KOPT-K1 (cell line): ENCODE data around the gene SPHK2.
A peak's percentile ranks its signal among the peaks of the same experiment; 100 is the strongest.
"Not testable (repeated sequence)": the region's sequence is repeated elsewhere in the genome, so short reads cannot be mapped to it uniquely, and the experiment has no call there.

Source experiments
- H3K27ac ChIP-seq: fragments of 200-600 bp; sonication (generic); 2 replicates; pipeline ENCODE4 v1.5.1; 2016; ENCODE audit warnings: antibody characterized with exemption, mild to moderate bottlenecking, low read depth, low read length; ENCODE audit not compliant: poor library complexity, severe bottlenecking
- H3K36me3 ChIP-seq: fragments of 200-600 bp; sonication (generic); 2 replicates; pipeline ENCODE4 v1.5.1; 2017; ENCODE audit warnings: antibody characterized with exemption, mild to moderate bottlenecking, low read length, moderate library complexity; ENCODE audit not compliant: insufficient read depth
- H3K9me3 ChIP-seq: fragments of 200-600 bp; sonication (generic); 2 replicates; pipeline ENCODE4 v1.5.1; 2017; ENCODE audit warnings: antibody characterized with exemption, low read length, mild to moderate bottlenecking; ENCODE audit not compliant: insufficient read depth, poor library complexity, severe bottlenecking

Gene SPHK2

GRCh38 chr19:48627865-48628314 is 8.6 kb downstream of the SPHK2 start:
- H3K27ac ChIP-seq = no peak overlapping the region

DNA sequence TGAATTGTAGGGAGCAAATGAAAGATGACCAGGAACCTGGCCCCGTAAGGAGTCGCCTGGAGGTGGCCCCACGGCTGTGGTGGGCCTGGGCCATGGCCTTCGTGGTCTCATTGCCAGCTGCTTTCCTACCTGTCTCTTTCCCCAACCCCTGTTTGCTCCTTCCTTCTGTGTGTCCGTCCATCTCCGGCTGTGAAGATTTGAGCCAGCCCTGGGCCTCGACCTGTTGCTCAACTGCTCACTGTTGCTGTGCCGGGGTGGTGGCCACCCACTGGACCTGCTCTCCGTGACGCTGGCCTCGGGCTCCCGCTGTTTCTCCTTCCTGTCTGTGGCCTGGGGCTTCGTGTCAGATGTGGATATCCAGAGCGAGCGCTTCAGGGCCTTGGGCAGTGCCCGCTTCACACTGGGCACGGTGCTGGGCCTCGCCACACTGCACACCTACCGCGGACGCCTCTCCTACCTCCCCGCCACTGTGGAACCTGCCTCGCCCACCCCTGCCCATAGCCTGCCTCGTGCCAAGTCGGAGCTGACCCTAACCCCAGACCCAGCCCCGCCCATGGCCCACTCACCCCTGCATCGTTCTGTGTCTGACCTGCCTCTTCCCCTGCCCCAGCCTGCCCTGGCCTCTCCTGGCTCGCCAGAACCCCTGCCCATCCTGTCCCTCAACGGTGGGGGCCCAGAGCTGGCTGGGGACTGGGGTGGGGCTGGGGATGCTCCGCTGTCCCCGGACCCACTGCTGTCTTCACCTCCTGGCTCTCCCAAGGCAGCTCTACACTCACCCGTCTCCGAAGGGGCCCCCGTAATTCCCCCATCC is 9.4 kb downstream of the SPHK2 start:
- no peaks in the 10 kb centered on the region for H3K9me3 ChIP-seq
- H3K27ac ChIP-seq = no peak overlapping the region
- peaks cover 74% of the 10 kb centered on the region for H3K36me3 ChIP-seq

More at GRCh38 chr19:48627865-48628314, 8.6 kb downstream of the SPHK2 start:
- peaks cover 69% of the 10 kb centered on the region for H3K36me3 ChIP-seq
- H3K9me3 ChIP-seq = no peaks in the 10 kb centered on the region

DNA sequence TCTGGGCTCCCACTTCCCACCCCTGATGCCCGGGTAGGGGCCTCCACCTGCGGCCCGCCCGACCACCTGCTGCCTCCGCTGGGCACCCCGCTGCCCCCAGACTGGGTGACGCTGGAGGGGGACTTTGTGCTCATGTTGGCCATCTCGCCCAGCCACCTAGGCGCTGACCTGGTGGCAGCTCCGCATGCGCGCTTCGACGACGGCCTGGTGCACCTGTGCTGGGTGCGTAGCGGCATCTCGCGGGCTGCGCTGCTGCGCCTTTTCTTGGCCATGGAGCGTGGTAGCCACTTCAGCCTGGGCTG is 9.9 kb downstream of the SPHK2 start:
- Histone ChIP-seq H3K9me3 (no peaks in the 10 kb centered on the region), H3K27ac (no peak overlapping the region), H3K36me3 (peaks cover 74% of the 10 kb centered on the region)

DNA sequence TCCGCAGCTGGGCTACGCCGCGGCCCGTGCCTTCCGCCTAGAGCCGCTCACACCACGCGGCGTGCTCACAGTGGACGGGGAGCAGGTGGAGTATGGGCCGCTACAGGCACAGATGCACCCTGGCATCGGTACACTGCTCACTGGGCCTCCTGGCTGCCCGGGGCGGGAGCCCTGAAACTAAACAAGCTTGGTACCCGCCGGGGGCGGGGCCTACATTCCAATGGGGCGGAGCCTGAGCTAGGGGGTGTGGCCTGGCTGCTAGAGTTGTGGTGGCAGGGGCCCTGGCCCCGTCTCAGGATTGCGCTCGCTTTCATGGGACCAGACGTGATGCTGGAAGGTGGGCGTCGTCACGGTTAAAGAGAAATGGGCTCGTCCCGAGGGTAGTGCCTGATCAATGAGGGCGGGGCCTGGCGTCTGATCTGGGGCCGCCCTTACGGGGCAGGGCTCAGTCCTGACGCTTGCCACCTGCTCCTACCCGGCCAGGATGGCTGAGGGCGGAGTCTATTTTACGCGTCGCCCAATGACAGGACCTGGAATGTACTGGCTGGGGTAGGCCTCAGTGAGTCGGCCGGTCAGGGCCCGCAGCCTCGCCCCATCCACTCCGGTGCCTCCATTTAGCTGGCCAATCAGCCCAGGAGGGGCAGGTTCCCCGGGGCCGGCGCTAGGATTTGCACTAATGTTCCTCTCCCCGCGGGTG is 10.4 kb downstream of the SPHK2 start:
- peaks cover 74% of the 10 kb centered on the region for H3K36me3 ChIP-seq
- H3K27ac ChIP-seq = no peak overlapping the region
- H3K9me3 ChIP-seq = no peaks in the 10 kb centered on the region

DNA sequence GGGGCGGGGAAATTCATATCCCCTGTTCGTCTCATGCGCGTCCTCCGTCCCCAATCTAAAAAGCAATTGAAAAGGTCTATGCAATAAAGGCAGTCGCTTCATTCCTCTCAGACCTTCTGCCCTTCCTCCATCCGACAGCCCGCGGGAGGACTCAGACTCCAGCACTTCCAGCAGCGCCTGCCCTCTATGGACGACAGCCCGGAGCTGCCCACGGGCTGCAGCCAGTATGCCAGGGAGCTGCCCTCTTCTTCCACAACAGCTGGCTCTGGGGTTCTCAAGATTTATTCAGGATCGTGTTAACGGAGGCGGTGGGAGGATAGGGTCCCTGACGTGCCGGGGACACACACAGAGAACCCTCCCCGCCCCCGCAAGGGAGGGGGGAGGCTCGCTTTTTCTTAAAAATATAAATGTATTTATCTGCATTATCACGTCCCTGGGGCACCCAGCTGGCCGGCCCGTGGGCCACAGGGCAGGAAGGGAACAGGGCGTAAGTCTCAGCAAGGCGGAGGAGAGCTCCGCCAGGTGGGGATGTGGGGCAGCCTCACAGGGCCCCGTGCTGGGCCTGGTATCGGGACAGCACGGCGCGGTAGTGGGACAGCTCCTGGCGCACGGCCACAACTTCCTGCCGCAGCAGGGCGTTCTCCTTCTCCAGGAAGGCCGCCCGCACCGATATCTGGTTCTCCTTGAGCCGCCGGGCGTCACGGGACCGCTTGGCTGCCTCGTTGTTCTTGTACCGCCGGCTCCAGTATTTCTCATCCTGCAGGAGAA is 11.2 kb downstream of the SPHK2 start:
- H3K36me3 ChIP-seq = peaks cover 69% of the 10 kb centered on the region
- H3K9me3 ChIP-seq = no peaks in the 10 kb centered on the region
- no peak overlapping the region for H3K27ac ChIP-seq

GRCh38 chr19:48631225-48631624 is 11.9 kb downstream of the SPHK2 start:
- peaks cover 61% of the 10 kb centered on the region for H3K36me3 ChIP-seq
- H3K9me3 ChIP-seq = no peaks in the 10 kb centered on the region
- no peak overlapping the region for H3K27ac ChIP-seq

DNA sequence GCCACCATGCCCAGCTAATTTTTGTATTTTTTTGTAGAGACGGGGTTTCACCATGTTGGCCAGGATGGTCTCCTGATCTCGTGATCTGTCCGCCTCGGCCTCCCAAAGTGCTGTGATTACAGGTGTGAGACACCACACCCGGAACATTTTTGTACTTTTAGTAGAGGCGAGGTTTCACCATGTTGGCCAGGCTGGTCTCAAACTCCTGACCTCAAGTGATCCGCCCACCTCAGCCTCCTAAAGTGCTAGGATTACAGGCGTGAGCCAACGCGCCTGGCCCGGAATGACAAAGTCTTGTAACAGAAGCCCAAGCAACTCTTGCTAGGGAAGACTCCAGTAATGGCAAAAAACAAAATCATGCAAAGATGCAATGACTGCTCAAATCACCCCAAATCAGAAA is 13.0 kb downstream of the SPHK2 start:
- peak overlapping the region; percentile 92 for H3K27ac ChIP-seq
- H3K9me3 ChIP-seq = not testable (repeated sequence)
- peaks cover 57% of the 10 kb centered on the region for H3K36me3 ChIP-seq

DNA sequence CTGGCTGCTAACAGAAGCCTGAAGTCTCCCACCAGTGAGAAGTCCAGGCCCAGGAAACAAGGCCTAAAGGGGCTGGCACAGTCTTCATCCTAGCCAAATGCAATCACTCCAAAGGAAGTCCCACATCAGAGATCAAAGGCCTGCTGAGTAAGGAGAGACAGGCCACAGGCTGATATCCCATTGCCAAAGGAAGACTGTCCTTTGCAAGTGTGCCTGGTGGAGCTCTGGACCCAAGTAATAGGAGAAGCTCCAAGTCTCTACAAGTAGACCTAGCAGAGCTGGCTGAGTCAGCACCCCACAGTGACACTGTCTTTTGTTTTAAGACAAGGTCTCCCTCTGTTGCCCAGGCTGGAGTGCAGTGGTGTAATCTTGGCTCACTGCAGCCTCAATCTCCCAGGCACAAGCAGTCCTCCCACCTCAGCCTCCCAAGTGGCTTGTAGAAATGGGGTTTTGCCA is 13.4 kb downstream of the SPHK2 start:
- Histone ChIP-seq H3K27ac (peak overlapping the region; percentile 92), H3K9me3 (no peaks in the 10 kb centered on the region), H3K36me3 (peaks cover 52% of the 10 kb centered on the region)

GRCh38 chr19:48633148-48634035 is 14.1 kb downstream of the SPHK2 start:
- Histone ChIP-seq H3K27ac (peak overlapping the region; percentile 92), H3K9me3 (no peaks in the 10 kb centered on the region), H3K36me3 (peaks cover 46% of the 10 kb centered on the region)

DNA sequence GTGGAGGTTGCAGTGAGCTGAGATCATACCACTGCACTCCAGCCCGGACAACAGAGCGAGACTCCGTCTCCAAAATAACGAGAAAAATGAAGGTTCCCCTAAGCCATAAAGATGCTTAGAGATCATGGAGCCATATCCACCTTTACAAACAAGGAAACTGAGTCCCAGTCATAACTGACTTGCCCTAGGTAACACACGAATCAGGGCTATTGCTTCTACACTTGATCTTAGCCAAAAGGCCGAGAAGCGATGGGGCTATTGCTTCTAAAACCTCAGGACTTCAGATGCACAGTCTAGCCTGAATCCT is 14.7 kb downstream of the SPHK2 start:
- H3K9me3 ChIP-seq = no peaks in the 10 kb centered on the region
- H3K36me3 ChIP-seq = peaks cover 41% of the 10 kb centered on the region
- peak overlapping the region; percentile 92 for H3K27ac ChIP-seq

DNA sequence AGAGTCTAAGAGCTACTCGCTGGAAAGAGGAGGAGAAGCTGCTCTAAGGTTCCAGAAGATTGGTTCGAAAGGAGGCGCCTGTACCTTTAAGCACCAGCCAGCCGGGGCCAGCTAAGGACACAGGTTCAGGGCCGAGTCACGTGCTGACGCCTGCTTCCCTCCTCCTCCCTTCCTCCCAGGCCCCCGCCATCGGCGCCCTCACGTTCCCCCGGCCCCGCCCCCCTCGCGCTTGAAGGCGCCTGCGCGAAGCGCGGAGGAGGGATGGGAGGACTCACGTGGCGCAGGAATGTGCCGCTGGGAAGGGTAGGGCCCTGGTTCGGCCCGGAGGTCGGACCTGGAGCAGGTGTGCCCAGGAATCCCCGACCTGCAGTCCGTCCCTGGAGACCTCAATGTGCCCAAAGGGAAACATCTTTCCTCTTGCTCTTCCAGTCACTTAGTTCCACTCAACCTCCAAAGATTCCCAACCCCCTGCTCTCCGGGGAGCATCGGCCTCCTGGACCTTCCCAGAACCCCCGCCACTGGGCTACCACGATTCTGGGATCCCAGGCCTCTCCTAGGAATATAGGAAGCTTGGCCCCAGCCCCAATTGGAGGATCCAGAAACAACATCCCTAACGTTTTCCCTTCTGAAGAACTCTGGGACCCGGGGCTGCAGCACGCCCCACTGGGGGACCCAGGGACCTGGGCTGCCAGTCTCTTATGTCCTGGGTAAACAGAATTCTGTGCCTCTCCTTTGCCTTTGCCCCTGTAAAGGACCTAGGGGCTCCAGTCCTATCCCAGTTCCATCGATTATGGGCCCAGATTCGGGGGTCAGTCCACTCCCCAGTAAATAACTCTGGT is 15.3 kb downstream of the SPHK2 start:
- peak overlapping the region; percentile 92 for H3K27ac ChIP-seq
- peaks cover 35% of the 10 kb centered on the region for H3K36me3 ChIP-seq
- H3K9me3 ChIP-seq = no peaks in the 10 kb centered on the region

DNA sequence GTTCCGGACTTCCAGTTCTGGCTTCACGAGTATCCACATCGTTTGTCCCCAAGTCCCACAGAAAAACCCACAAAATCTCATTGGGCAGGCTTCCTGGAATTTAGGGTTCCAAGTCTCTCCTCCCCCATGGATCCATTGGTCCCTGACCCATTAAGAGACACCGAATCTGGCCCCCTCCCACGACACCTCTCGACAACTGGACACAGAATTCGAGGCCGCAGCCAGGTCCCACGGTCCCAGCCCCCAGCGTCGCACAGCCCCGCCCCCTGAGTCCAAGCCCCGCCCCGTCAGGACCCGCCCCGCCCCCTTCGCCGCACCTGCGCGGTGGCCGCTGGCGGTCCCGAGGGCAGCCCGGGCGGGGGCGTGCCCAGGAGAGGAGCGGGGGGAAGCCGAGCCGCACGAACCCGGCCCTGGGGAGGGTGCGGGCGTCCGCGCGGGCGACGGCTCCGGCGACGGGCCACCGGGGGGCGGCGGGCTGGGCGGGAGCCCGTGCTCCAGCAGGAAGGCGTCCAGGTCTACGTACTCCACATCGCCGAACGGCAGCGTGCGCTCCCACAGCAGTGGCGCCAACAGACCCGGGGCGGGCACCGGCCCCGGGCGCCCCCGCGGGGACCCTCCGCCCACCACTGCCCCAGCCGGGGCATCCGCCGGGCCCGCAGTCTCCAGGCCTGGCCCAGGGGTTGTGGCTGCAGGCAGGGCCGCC is 16.1 kb downstream of the SPHK2 start:
- H3K27ac ChIP-seq = peak overlapping the region; percentile 92
- no peaks in the 10 kb centered on the region for H3K9me3 ChIP-seq
- H3K36me3 ChIP-seq = peaks cover 27% of the 10 kb centered on the region

GRCh38 chr19:48635966-48636858 is 16.9 kb downstream of the SPHK2 start:
- Histone ChIP-seq H3K9me3 (no peaks in the 10 kb centered on the region), H3K27ac (peak overlapping the region; percentile 92), H3K36me3 (peaks cover 19% of the 10 kb centered on the region)
